ENCODE results near the gene ELK4.

ELK4 gene

GRCh38 chr1:205571747-205572146 is 60.1 kb downstream of the ELK4 start:
- TF ChIP-seq GATA1 (IDR thresholded peaks at IDR 0.05; ENCODE audit: low read depth, low read length) (no peak), POLR2A (IDR thresholded peaks at IDR 0.05; ENCODE audit: low read length) (no peak)
- no peak for DNase-seq

GRCh38 chr1:205570796-205571537 is 60.8 kb downstream of the ELK4 start:
- TF ChIP-seq POLR2A (IDR thresholded peaks at IDR 0.05; ENCODE audit: low read length) (no peak), GATA1 (IDR thresholded peaks at IDR 0.05; ENCODE audit: low read depth, low read length) (no peak)
- peak; percentile 25 to 66 for DNase-seq

- DNase-seq: no peak
- TF ChIP-seq GATA1 (IDR thresholded peaks at IDR 0.05; ENCODE audit: low read depth, low read length) (no peak), POLR2A (IDR thresholded peaks at IDR 0.05; ENCODE audit: low read length) (no peak)
Observed at GRCh38 chr1:205570173-205570501, 61.7 kb downstream of the ELK4 start.

- TF ChIP-seq GATA1 (IDR thresholded peaks at IDR 0.05; ENCODE audit: low read depth, low read length) (no peak), POLR2A (IDR thresholded peaks at IDR 0.05; ENCODE audit: low read length) (no peak)
- DNase-seq: no peak
Observed at GRCh38 chr1:205569411-205570172, 62.2 kb downstream of the ELK4 start.

GRCh38 chr1:205568469-205569361 is 63.1 kb downstream of the ELK4 start:
- TF ChIP-seq GATA1 (IDR thresholded peaks at IDR 0.05; ENCODE audit: low read depth, low read length) (no peak), POLR2A (IDR thresholded peaks at IDR 0.05; ENCODE audit: low read length) (no peak)
- DNase-seq: peak in 1 of 2 experiments; percentile 28

- TF ChIP-seq GATA1 (IDR thresholded peaks at IDR 0.05; ENCODE audit: low read depth, low read length): no peak
- TF ChIP-seq POLR2A (IDR thresholded peaks at IDR 0.05; ENCODE audit: low read length): no peak
- DNase-seq: no peak
Observed at GRCh38 chr1:205568135-205568468, 63.7 kb downstream of the ELK4 start.

- DNase-seq: no peak
- no peak for TF ChIP-seq GATA1 (IDR thresholded peaks at IDR 0.05; ENCODE audit: low read depth, low read length)
- no peak for TF ChIP-seq POLR2A (IDR thresholded peaks at IDR 0.05; ENCODE audit: low read length)
Observed at GRCh38 chr1:205567716-205568115, 64.1 kb downstream of the ELK4 start.

- DNase-seq: no peak
- TF ChIP-seq GATA1 (IDR thresholded peaks at IDR 0.05; ENCODE audit: low read depth, low read length): no peak
- TF ChIP-seq POLR2A (IDR thresholded peaks at IDR 0.05; ENCODE audit: low read length): no peak
Observed at GRCh38 chr1:205565799-205566198, 66.0 kb downstream of the ELK4 start.

GRCh38 chr1:205563927-205564441 is 67.8 kb downstream of the ELK4 start:
- TF ChIP-seq GATA1 (IDR thresholded peaks at IDR 0.05; ENCODE audit: low read depth, low read length): no peak
- TF ChIP-seq POLR2A (IDR thresholded peaks at IDR 0.05; ENCODE audit: low read length): no peak
- DNase-seq: no peak

GRCh38 chr1:205561501-205562203 is 70.2 kb downstream of the ELK4 start:
- DNase-seq: no peak
- TF ChIP-seq GATA1 (IDR thresholded peaks at IDR 0.05; ENCODE audit: low read depth, low read length) (no peak), POLR2A (IDR thresholded peaks at IDR 0.05; ENCODE audit: low read length) (no peak)
